Measurements from ENCODE around the gene PDE4B.

Gene PDE4B

DNA sequence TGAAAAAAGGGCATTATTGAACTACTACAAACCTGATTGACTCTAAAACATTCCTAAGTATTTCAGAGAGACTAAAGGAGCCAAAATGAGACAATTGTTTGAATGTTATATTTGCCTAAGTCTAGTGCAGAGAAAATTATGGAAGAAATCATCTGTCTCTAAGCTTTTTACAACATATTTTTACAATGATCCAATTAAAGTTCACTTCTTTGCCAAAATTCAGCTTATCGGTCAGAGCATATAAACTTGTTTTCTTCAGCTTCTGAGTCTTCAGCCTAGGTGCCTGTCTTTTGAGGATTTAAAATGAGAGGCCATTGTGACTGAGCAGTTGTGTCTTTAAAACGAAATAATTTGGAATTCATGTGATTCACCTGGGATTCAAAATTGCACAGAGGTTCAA lies 560.1 kb downstream of the PDE4B start:
- Histone ChIP-seq H3K9me3 (ENCODE audit: insufficient read depth, low read depth, low read length) (no peaks in the 10 kb centered on the region), H3K27me3 (ENCODE audit: insufficient read depth, low read length, poor library complexity, severe bottlenecking) (no peaks in the 10 kb centered on the region), H4K20me1 (ENCODE audit: insufficient read depth, low read length, poor library complexity, severe bottlenecking) (no peaks in the 10 kb centered on the region), H3K4me1 (ENCODE audit: insufficient read depth, low read length, poor library complexity, severe bottlenecking) (peaks cover 50% of the 10 kb centered on the region), H3K4me3 (ENCODE audit: low read length, poor library complexity, severe bottlenecking) (no peak overlapping the region), H3K9me2 (replicated peaks; ENCODE audit: low read depth, low read length) (no peaks in the 10 kb centered on the region), H3K4me2 (ENCODE audit: low read depth, low read length, poor library complexity, severe bottlenecking) (no peak overlapping the region), H2AFZ (ENCODE audit: low read length) (no peak overlapping the region), H3F3A (ENCODE audit: low read depth) (no peaks in the 10 kb centered on the region; the same call in 1 of the 2 replicates), H3K36me3 (ENCODE audit: insufficient read depth, low read length) (no peaks in the 10 kb centered on the region), H3K9ac (ENCODE audit: low read depth, low read length, poor library complexity, severe bottlenecking) (no peak overlapping the region), H3K79me2 (ENCODE audit: insufficient read depth, low read length) (no peaks in the 10 kb centered on the region)
- no peak for TF ChIP-seq EZH2phosphoT487 (IDR thresholded peaks at IDR 0.05; ENCODE audit: borderline replicate concordance)
- TF ChIP-seq, protein P1, sequence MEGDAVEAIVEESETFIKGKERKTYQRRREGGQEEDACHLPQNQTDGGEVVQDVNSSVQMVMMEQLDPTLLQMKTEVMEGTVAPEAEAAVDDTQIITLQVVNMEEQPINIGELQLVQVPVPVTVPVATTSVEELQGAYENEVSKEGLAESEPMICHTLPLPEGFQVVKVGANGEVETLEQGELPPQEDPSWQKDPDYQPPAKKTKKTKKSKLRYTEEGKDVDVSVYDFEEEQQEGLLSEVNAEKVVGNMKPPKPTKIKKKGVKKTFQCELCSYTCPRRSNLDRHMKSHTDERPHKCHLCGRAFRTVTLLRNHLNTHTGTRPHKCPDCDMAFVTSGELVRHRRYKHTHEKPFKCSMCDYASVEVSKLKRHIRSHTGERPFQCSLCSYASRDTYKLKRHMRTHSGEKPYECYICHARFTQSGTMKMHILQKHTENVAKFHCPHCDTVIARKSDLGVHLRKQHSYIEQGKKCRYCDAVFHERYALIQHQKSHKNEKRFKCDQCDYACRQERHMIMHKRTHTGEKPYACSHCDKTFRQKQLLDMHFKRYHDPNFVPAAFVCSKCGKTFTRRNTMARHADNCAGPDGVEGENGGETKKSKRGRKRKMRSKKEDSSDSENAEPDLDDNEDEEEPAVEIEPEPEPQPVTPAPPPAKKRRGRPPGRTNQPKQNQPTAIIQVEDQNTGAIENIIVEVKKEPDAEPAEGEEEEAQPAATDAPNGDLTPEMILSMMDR (conservative IDR thresholded peaks at IDR 0.05; ENCODE audit: low read length): no peak

- no peak overlapping the region for H3K4me3 ChIP-seq (ENCODE audit: low read length, poor library complexity, severe bottlenecking)
- no peaks in the 10 kb centered on the region for H4K20me1 ChIP-seq (ENCODE audit: insufficient read depth, low read length, poor library complexity, severe bottlenecking)
- H3K9me3 ChIP-seq (ENCODE audit: insufficient read depth, low read depth, low read length): no peaks in the 10 kb centered on the region
- H3K9me2 ChIP-seq (replicated peaks; ENCODE audit: low read depth, low read length): no peaks in the 10 kb centered on the region
- H3K27me3 ChIP-seq (ENCODE audit: insufficient read depth, low read length, poor library complexity, severe bottlenecking): no peaks in the 10 kb centered on the region
- no peaks in the 10 kb centered on the region for H3K79me2 ChIP-seq (ENCODE audit: insufficient read depth, low read length)
- no peak overlapping the region for H3K9ac ChIP-seq (ENCODE audit: low read depth, low read length, poor library complexity, severe bottlenecking)
- no peaks in the 10 kb centered on the region for H3K36me3 ChIP-seq (ENCODE audit: insufficient read depth, low read length)
- peaks cover 53% of the 10 kb centered on the region for H3K4me1 ChIP-seq (ENCODE audit: insufficient read depth, low read length, poor library complexity, severe bottlenecking)
- no peak overlapping the region for H2AFZ ChIP-seq (ENCODE audit: low read length)
- TF ChIP-seq, protein P1 (conservative IDR thresholded peaks at IDR 0.05; ENCODE audit: low read length): no peak
- TF ChIP-seq EZH2phosphoT487 (IDR thresholded peaks at IDR 0.05; ENCODE audit: borderline replicate concordance): no peak
- no peak overlapping the region for H3K4me2 ChIP-seq (ENCODE audit: low read depth, low read length, poor library complexity, severe bottlenecking)
- H3F3A ChIP-seq (ENCODE audit: low read depth): no peaks in the 10 kb centered on the region; the same call in 1 of the 2 replicates
These were observed 560.6 kb downstream of the PDE4B start for GRCh38 chr1:66353257-66353656.

DNA sequence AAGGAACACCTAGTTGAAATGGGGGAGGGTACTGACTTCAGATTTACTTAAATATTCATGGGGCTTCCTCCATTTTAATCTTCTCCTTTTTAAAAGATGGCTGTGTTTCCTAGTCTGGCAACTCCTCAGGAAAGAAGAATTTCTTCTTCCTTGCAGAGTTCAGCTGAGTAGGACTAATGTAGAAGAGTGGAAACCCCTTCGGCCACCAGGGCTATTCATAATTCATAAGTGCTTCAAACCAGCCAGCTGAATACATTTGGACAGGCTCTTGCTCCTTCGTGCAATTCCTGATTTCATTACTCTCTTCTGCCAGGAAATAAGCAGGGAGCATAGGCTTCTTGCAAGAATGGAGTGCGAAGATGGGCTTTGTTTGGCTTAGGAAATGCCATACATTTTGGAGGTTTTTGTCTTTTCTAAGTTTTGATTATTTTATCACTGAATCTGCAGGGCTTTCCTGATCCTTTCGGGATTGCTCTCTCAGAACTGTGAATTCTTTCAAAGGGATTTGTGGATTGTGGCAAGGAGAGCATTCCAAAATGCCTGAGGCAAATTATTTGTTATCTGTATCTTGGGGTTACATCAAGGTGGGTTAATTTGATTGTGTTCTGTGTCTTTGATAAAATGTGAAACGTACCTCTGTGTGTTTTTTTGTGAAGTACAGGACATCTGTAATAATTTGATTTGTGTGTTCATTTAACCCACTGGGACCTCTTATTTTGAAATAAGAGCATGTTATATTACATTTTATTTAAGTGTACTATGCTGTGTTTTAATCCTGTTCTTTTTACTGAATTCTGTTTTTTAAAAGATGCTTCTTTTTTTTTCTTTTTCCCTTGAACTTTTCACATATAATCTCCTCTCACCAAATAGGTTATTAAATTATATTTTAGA lies 561.9 kb downstream of the PDE4B start:
- Histone ChIP-seq H3K4me2 (ENCODE audit: low read depth, low read length, poor library complexity, severe bottlenecking) (no peak overlapping the region), H3K9me3 (ENCODE audit: insufficient read depth, low read depth, low read length) (no peaks in the 10 kb centered on the region), H3K27me3 (ENCODE audit: insufficient read depth, low read length, poor library complexity, severe bottlenecking) (no peaks in the 10 kb centered on the region), H3K4me3 (ENCODE audit: low read length, poor library complexity, severe bottlenecking) (no peak overlapping the region), H4K20me1 (ENCODE audit: insufficient read depth, low read length, poor library complexity, severe bottlenecking) (no peaks in the 10 kb centered on the region), H3K36me3 (ENCODE audit: insufficient read depth, low read length) (no peaks in the 10 kb centered on the region), H3K79me2 (ENCODE audit: insufficient read depth, low read length) (no peaks in the 10 kb centered on the region), H2AFZ (ENCODE audit: low read length) (no peak overlapping the region), H3K4me1 (ENCODE audit: insufficient read depth, low read length, poor library complexity, severe bottlenecking) (peaks cover 47% of the 10 kb centered on the region), H3K9me2 (replicated peaks; ENCODE audit: low read depth, low read length) (no peaks in the 10 kb centered on the region), H3K9ac (ENCODE audit: low read depth, low read length, poor library complexity, severe bottlenecking) (no peak overlapping the region), H3F3A (ENCODE audit: low read depth) (no peaks in the 10 kb centered on the region; the same call in 1 of the 2 replicates)
- TF ChIP-seq, protein P1 (conservative IDR thresholded peaks at IDR 0.05; ENCODE audit: low read length): no peak
- no peak for TF ChIP-seq EZH2phosphoT487 (IDR thresholded peaks at IDR 0.05; ENCODE audit: borderline replicate concordance)

Measured in Loucy (cell line).